B cell (primary cell): Measurements from ENCODE around the gene GPR22. TPM values are rescaled to one million over a fixed set of nuclear protein-coding genes. Genes with fewer than 3 reads are reported as not detected.

Experiments
- ATAC-seq: fragments of 200-7000 bp; cut with Tn5 transposase; one replicate; pipeline ENCODE4 v1.10.0; 2021; ENCODE audit warnings: low read depth, mild to moderate bottlenecking, moderate number of reproducible peaks, moderate library complexity
- CTCF ChIA-PET: fragments of 350-600 bp; sonication (Branson Sonifier 250); formaldehyde crosslinking; loops from one replicate; lab custom pipeline; 2021; ENCODE audit warnings: antibody characterized with exemption, inconsistent platforms; lab: Charles Lee
- POLR2A ChIA-PET: fragments of 350-600 bp; sonication (Branson Sonifier 250); formaldehyde crosslinking; loops from one replicate; lab custom pipeline; 2021; ENCODE audit warnings: antibody characterized with exemption; lab: Charles Lee
- DNase-seq: peaks from one replicate; pipeline ENCODE4 v3.0.0; 2013
- H2AFZ ChIP-seq: 2 replicates; pipeline ENCODE4 v1.6.1; 2012; ENCODE audit warnings: mild to moderate bottlenecking, low read depth, low read length; ENCODE audit not compliant: insufficient read depth, poor library complexity, severe bottlenecking
- H3K27ac ChIP-seq, 2 donors: 1 replicate in 1 of 2; 2 replicates in 1 of 2; pipeline ENCODE4 v1.5.1; 2012 to 2013; ENCODE audit warnings: low read length in 2 of 2, mild to moderate bottlenecking in 2 of 2, moderate library complexity in 1 of 2
- H3K27me3 ChIP-seq, 4 experiments: fragments of 200-600 bp in 1 of 4; sonication (generic) in 1 of 4; replicated peaks in 1 of 4; 1 replicate in 2 of 4; 2 replicates in 2 of 4; pipeline versions ENCODE4 v1.6.1 to v1.7.0; 2013 to 2016; ENCODE audit warnings: low read length in 3 of 4, mild to moderate bottlenecking in 2 of 4, mixed read lengths in 1 of 4, moderate library complexity in 1 of 4; ENCODE audit not compliant: insufficient read depth in 4 of 4, control insufficient read depth in 3 of 4; ENCODE audit errors: control extremely low read depth in 1 of 4
- H3K36me3 ChIP-seq, 2 experiments: replicated peaks in 1 of 2; 1 replicate in 1 of 2; 2 replicates in 1 of 2; pipeline versions ENCODE4 v1.6.1 to v1.7.1; 2013; ENCODE audit warnings: low read length in 1 of 2; ENCODE audit not compliant: insufficient read depth in 2 of 2, control insufficient read depth in 1 of 2; ENCODE audit errors: control extremely low read depth in 1 of 2, extremely low read depth in 1 of 2
- H3K4me1 ChIP-seq, 2 donors: fragments of 200-600 bp in 1 of 2; sonication (generic) in 1 of 2; 1 replicate in 1 of 2; 2 replicates in 1 of 2; pipeline versions ENCODE4 v1.5.1 to v1.6.1; 2013 to 2017; ENCODE audit warnings: low read length in 2 of 2; ENCODE audit not compliant: control insufficient read depth in 2 of 2, insufficient read depth in 2 of 2
- H3K4me2 ChIP-seq: replicated peaks from 2 replicates; pipeline ENCODE3; 2012; ENCODE audit warnings: mild to moderate bottlenecking, low read depth, low read length; ENCODE audit not compliant: poor library complexity, severe bottlenecking
- H3K4me3 ChIP-seq, 5 experiments: fragments of 200-600 bp in 1 of 5; sonication (generic) in 1 of 5; 1 replicate in 3 of 5; 2 replicates in 2 of 5; pipeline versions ENCODE4 v1.5.1 to v1.7.0; 2011 to 2016; ENCODE audit warnings: low read length in 4 of 5, mild to moderate bottlenecking in 4 of 5, low read depth in 2 of 5, control low read depth in 1 of 5, moderate library complexity in 1 of 5; ENCODE audit not compliant: insufficient read depth in 1 of 5; ENCODE audit errors: control extremely low read depth in 1 of 5, extremely low read depth in 1 of 5
- H3K79me2 ChIP-seq: fragments of 200-600 bp; sonication (generic); one replicate; pipeline ENCODE4 v1.6.0; 2016; ENCODE audit warnings: low read length; ENCODE audit not compliant: control insufficient read depth, insufficient read depth
- H3K9ac ChIP-seq: fragments of 200-600 bp; sonication (generic); 2 replicates; pipeline ENCODE4 v1.6.1; 2017; ENCODE audit warnings: mild to moderate bottlenecking, low read length, moderate library complexity
- H3K9me3 ChIP-seq, 3 donors: one replicate each; pipeline versions ENCODE4 v1.6.1 to v1.7.1; 2013; ENCODE audit warnings: low read length in 2 of 3; ENCODE audit not compliant: control insufficient read depth in 2 of 3, insufficient read depth in 1 of 3; ENCODE audit errors: control extremely low read depth in 1 of 3
- H4K20me1 ChIP-seq: 2 replicates; pipeline ENCODE4 v1.6.0; 2012; ENCODE audit warnings: mild to moderate bottlenecking, low read length; ENCODE audit not compliant: insufficient read depth, control insufficient read depth, poor library complexity, severe bottlenecking
- H3K27ac Mint-ChIP-seq: one replicate; pipeline ENCODE4 v1.8.0; 2021; ENCODE audit warnings: mixed read lengths
- H3K27me3 Mint-ChIP-seq: one replicate; pipeline ENCODE4 v1.8.0; 2021; ENCODE audit warnings: mixed read lengths
- H3K4me1 Mint-ChIP-seq: one replicate; pipeline ENCODE4 v1.8.0; 2021; ENCODE audit warnings: mixed read lengths
- H3K4me3 Mint-ChIP-seq: one replicate; pipeline ENCODE4 v1.8.0; 2021; ENCODE audit warnings: mixed read lengths
- H3K9me3 Mint-ChIP-seq: one replicate; pipeline ENCODE4 v1.8.0; 2022; ENCODE audit warnings: mixed read lengths; ENCODE audit not compliant: insufficient read depth
- EZH2 ChIP-seq: IDR thresholded peaks from 2 replicates; pipeline ENCODE4 v1.6.1; 2012; ENCODE audit warnings: borderline replicate concordance, low read depth, mild to moderate bottlenecking, moderate library complexity, low read length; ENCODE audit not compliant: insufficient read depth, poor library complexity, severe bottlenecking
- WGBS: methylation state at CpG from one replicate; pipeline ENCODE4 v1.1.5; 2013; ENCODE audit warnings: missing lambda C conversion rate; ENCODE audit not compliant: insufficient coverage; 5-methylcytosine and 5-hydroxymethylcytosine counted together
- intact Hi-C: fragments of 100-400 bp; cut with micrococcal nuclease; formaldehyde crosslinking; loops from one replicate; pipeline ENCODE4 v1.10.0; 2022
- polyA plus RNA-seq: library from polyadenylated mRNA; depleted of rRNA; stranded (reverse); fragments of >200 nt; gene quantifications from 2 replicates; pipeline ENCODE4 v1.2.3, GENCODE V29; 2012
- total RNA-seq, 2 donors: library from RNA; stranded (reverse); fragments of 120-200 nt in 1 of 2; gene quantifications; 1 replicate in 1 of 2; 2 replicates in 1 of 2; pipeline versions ENCODE4 v1.2.3 to v1.2.4, GENCODE V29; 2013 to 2022
- TF ChIP-seq, protein P1 (sequence below): fragments of 200-600 bp; IDR thresholded peaks from one replicate; pipeline ENCODE4 v1.8.0; 2022; ENCODE audit warnings: antibody characterized with exemption, mild to moderate bottlenecking

GPR22 gene
- total and polyA plus RNA-seq, 2 donors (not counting 1 experiment from before 2014, with no cell fraction given), result not detected

DNA sequence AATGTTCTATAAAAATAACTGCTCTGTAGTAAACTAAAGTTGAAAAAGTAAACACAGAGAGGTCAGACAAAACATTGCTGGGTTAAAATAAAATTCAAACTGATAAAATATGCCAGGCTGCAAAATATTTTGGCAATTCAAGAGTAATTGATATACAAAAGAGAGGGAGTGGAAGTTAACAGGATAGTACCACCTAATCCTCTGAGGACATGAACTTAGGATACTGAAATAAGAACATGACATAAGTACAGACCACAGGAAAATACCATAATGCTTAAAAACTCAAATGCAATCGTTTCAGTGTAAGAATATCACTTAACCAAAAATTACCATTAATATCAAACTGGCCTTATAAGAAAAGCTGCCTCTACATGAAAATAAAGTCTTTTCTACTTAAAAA lies 37.6 kb upstream of the GPR22 start:
- DNase-seq (no peak), ATAC-seq (no peak)
- no peak overlapping the region for H3K4me2 ChIP-seq
- no CpG with 5 or more reads among the region's 1 CpG for WGBS
- H3K9me3 ChIP-seq, result peaks cover 0 to 4% (median 2%) of the 10 kb centered on the region in 3 donors
- H3K4me1 ChIP-seq, result peaks cover 0 to 8% of the 10 kb centered on the region in 2 donors
- no peak overlapping the region for H3K27ac ChIP-seq
- H3K27me3 ChIP-seq, result no peaks in the 10 kb centered on the region
- CTCF ChIA-PET, result no interaction called here
- H4K20me1 ChIP-seq, result no peaks in the 10 kb centered on the region
- POLR2A ChIA-PET, result no interaction called here
- H3K36me3 ChIP-seq, result no peaks in the 10 kb centered on the region
- intact Hi-C loops, result no loop called here
- no peak for TF ChIP-seq EZH2
- TF ChIP-seq, protein P1, sequence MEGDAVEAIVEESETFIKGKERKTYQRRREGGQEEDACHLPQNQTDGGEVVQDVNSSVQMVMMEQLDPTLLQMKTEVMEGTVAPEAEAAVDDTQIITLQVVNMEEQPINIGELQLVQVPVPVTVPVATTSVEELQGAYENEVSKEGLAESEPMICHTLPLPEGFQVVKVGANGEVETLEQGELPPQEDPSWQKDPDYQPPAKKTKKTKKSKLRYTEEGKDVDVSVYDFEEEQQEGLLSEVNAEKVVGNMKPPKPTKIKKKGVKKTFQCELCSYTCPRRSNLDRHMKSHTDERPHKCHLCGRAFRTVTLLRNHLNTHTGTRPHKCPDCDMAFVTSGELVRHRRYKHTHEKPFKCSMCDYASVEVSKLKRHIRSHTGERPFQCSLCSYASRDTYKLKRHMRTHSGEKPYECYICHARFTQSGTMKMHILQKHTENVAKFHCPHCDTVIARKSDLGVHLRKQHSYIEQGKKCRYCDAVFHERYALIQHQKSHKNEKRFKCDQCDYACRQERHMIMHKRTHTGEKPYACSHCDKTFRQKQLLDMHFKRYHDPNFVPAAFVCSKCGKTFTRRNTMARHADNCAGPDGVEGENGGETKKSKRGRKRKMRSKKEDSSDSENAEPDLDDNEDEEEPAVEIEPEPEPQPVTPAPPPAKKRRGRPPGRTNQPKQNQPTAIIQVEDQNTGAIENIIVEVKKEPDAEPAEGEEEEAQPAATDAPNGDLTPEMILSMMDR, result no peak
- H2AFZ ChIP-seq, result no peak overlapping the region
- H3K9me3 Mint-ChIP-seq, result peaks cover 11% of the 10 kb centered on the region
- H3K27ac Mint-ChIP-seq, result no peak overlapping the region
- H3K9ac ChIP-seq, result no peak overlapping the region
- no peaks in the 10 kb centered on the region for H3K27me3 Mint-ChIP-seq
- no peaks in the 10 kb centered on the region for H3K79me2 ChIP-seq
- no peak overlapping the region for H3K4me3 ChIP-seq
- H3K4me3 Mint-ChIP-seq, result no peak overlapping the region
- peaks cover 11% of the 10 kb centered on the region for H3K4me1 Mint-ChIP-seq

DNA sequence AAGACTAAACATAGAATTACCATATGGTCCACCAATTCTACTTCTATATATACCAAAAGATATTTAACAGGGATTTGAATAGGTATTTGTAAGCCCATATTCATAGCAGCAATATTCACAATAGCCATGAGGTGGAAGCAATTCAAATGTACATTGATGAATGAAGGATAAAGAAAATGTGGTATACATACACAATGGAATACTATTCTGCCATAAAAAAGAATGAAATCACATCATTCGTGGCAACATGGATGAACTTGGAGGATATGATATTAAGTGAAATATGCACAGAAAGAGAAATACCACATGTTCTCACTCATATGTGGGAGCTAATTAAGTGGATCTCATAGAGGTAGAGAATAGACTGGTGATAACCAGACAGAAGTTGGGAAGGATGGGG lies 34.1 kb upstream of the GPR22 start:
- Mint-ChIP-seq H3K4me3 (no peak overlapping the region), H3K27me3 (no peaks in the 10 kb centered on the region), H3K27ac (no peak overlapping the region), H3K4me1 (peaks cover under 1% of the 10 kb centered on the region), H3K9me3 (peaks cover 6% of the 10 kb centered on the region)
- ChIA-PET CTCF (no interaction called here), POLR2A (no interaction called here)
- Histone ChIP-seq H3K27me3 (no peaks in the 10 kb centered on the region), H4K20me1 (no peaks in the 10 kb centered on the region), H3K4me1 (peaks cover 0 to under 1% of the 10 kb centered on the region in 2 donors), H3K9ac (no peak overlapping the region), H3K9me3 (peaks cover 0 to 4% (median 2%) of the 10 kb centered on the region in 3 donors), H3K36me3 (no peaks in the 10 kb centered on the region), H3K4me2 (no peak overlapping the region), H3K4me3 (no peak overlapping the region), H3K27ac (no peak overlapping the region), H3K79me2 (no peaks in the 10 kb centered on the region), H2AFZ (no peak overlapping the region)
- ATAC-seq (no peak), DNase-seq (no peak)
- intact Hi-C loops, result no loop called here
- WGBS, result no CpG with 5 or more reads among the region's 1 CpG
- TF ChIP-seq, protein P1, result no peak
- no peak for TF ChIP-seq EZH2
